ENCODE measurements around the gene FSHR.

FSHR gene

DNA sequence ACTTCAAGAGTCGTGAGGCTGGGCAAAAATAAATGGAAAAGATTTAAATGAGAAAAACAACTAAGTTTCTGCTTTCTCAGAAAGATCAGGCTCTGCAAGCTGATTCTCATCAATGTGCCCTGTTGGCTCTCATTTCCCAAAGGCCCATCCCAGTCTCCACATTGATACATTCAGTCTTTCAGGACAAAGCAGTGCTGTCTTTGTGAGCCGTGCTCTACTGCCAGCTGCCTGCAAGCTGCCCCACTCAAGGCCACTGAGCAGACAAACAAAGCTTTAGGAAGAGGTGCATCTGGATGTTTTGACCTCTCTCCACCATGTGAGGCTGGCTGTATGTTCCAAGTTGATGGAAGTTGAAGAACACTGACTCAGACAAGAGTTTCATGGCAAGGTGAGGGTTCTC lies 48.8 kb downstream of the FSHR start:
- DNase-seq, result no peak
- no peak for TF ChIP-seq CTCF (IDR thresholded peaks at IDR 0.05)
- Histone ChIP-seq H3K4me1 (no peaks in the 10 kb centered on the region), H3K27ac (no peak overlapping the region), H3K9me3 (no peaks in the 10 kb centered on the region), H3K27me3 (no peaks in the 10 kb centered on the region), H3K4me3 (no peak overlapping the region), H3K36me3 (no peaks in the 10 kb centered on the region)
- intact Hi-C loops (cut with DNase I; ENCODE audit: low total_unique reads), result no loop called here

- H3K27me3 ChIP-seq, result no peaks in the 10 kb centered on the region
- no peaks in the 10 kb centered on the region for H3K4me1 ChIP-seq
- no peaks in the 10 kb centered on the region for H3K9me3 ChIP-seq
- DNase-seq, result no peak
- no peaks in the 10 kb centered on the region for H3K36me3 ChIP-seq
- TF ChIP-seq CTCF (IDR thresholded peaks at IDR 0.05), result no peak
- intact Hi-C loops (cut with DNase I; ENCODE audit: low total_unique reads), result no loop called here
- H3K4me3 ChIP-seq, result no peak overlapping the region
- H3K27ac ChIP-seq, result no peak overlapping the region
Measured at GRCh38 chr2:49102146-49102545, 52.2 kb downstream of the FSHR start.

DNA sequence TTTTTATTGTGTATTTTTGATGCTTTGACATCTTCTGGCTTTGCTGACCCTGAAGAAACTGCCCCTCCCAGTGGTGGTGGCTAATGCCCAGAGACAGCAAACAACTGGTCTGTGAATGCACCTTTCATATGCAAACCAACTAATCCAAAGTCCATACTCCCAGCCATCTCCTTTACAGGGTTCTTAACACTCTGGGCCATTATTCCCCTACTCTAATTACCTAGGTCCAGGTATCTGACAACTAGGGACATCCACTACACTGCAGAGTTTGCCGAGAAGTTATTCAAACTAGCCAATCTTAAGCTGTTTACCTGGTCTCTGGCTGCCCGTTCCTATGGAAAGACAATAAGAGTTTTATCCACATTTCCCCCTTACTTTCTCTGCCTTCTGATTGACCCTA lies 73.6 kb downstream of the FSHR start:
- no peak for DNase-seq
- Histone ChIP-seq H3K4me3 (no peak overlapping the region), H3K4me1 (no peaks in the 10 kb centered on the region), H3K9me3 (no peaks in the 10 kb centered on the region), H3K36me3 (no peaks in the 10 kb centered on the region), H3K27me3 (no peaks in the 10 kb centered on the region), H3K27ac (no peak overlapping the region)
- no peak for TF ChIP-seq CTCF (IDR thresholded peaks at IDR 0.05)
- intact Hi-C loops (cut with DNase I; ENCODE audit: low total_unique reads), result no loop called here

DNA sequence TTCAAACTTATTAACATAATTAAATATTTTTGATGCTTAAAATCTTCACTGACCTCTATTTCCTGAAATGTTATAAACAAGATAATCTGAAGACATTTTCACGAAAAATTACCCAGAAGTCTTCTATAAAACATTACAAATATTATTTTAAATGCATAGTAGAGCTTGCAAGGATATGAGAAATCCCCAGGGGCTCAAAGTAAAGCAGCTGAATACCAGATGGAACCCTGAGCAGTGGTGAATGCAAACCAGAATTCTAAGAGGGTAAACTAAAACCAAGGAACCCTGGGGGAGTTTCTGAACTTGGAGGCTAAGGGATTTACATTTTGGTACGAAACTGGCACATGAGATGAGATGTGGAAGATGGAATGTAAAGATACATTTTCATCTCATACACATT lies 83.6 kb downstream of the FSHR start:
- H3K9me3 ChIP-seq, result peaks cover 0 to 8% (median 0%) of the 10 kb centered on the region in 3 donors
- no peaks in the 10 kb centered on the region for H3K27me3 ChIP-seq
- no peak for DNase-seq
- H3K27ac ChIP-seq, result no peak overlapping the region
- H3K4me1 ChIP-seq, result no peaks in the 10 kb centered on the region
- intact Hi-C loops (cut with DNase I; ENCODE audit: low total_unique reads), result no loop called here
- no peak for TF ChIP-seq CTCF (IDR thresholded peaks at IDR 0.05)
- H3K4me3 ChIP-seq, result no peak overlapping the region
- H3K36me3 ChIP-seq, result no peaks in the 10 kb centered on the region

DNA sequence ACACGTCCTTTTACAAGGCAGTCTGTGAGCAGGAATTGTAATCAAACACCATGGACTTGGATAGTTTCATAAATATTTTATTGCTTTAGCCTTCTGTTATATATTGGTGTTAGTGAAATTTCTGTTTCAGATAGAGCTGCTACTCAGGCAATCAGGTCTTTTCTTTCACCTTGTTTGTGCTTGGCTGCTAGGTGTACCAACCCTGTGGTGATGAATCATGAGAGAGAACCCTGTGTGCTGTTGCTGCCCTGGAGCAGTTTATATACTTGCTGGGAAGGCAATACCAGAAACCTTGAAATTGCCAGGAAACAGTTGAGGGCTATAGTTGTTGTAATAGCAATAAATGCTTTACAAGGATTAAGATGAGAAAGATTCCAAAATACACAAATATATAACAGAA lies 84.5 kb downstream of the FSHR start:
- intact Hi-C loops (cut with DNase I; ENCODE audit: low total_unique reads), result no loop called here
- no peaks in the 10 kb centered on the region for H3K36me3 ChIP-seq
- no peak overlapping the region for H3K4me3 ChIP-seq
- H3K4me1 ChIP-seq, result no peaks in the 10 kb centered on the region
- no peak overlapping the region for H3K27ac ChIP-seq
- no peak for TF ChIP-seq CTCF (IDR thresholded peaks at IDR 0.05)
- no peaks in the 10 kb centered on the region for H3K27me3 ChIP-seq
- peaks cover 0 to 8% (median 0%) of the 10 kb centered on the region in 3 donors for H3K9me3 ChIP-seq
- no peak for DNase-seq

DNA sequence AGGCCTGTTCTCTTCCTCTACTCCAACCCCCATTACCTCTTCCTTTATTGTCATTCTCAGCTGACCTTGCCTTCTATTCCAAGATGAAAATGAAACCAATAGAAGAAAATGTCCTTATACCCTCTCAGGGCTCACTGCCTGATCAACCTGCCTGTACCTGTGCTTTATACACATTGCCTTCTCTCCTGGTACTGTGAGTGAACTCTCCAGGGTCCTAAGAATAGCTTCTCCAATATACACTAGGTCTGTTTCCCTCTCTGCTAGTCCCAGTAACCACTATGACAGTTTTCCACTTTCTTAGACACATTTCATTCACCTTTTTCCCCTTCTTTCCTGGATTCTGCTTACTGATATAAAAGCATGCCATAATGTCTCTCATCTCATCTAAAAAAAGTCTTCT lies 85.7 kb downstream of the FSHR start:
- no peaks in the 10 kb centered on the region for H3K36me3 ChIP-seq
- TF ChIP-seq CTCF (IDR thresholded peaks at IDR 0.05), result no peak
- intact Hi-C loops (cut with DNase I; ENCODE audit: low total_unique reads), result no loop called here
- H3K4me3 ChIP-seq, result no peak overlapping the region
- H3K9me3 ChIP-seq, result peaks cover 0 to 5% (median 0%) of the 10 kb centered on the region in 3 donors
- H3K27me3 ChIP-seq, result no peaks in the 10 kb centered on the region
- no peak for DNase-seq
- H3K4me1 ChIP-seq, result no peaks in the 10 kb centered on the region
- H3K27ac ChIP-seq, result no peak overlapping the region
